ENCODE data around the gene CHDH. TPM values are rescaled to one million over a fixed set of nuclear protein-coding genes. Genes with fewer than 3 reads are reported as not detected.

Gene CHDH
- total RNA-seq, 4 donors from 2014 or later = 1.8 to 9.1 (median 4.2) TPM

GRCh38 chr3:53775018-53775417 is 71.2 kb downstream of the CHDH start:
- H3K27me3 ChIP-seq = no peaks in the 10 kb centered on the region
- DNase-seq = no peak
- H3K4me1 ChIP-seq = peaks cover 0 to 9% of the 10 kb centered on the region in 2 donors
- no peaks in the 10 kb centered on the region for H3K36me3 ChIP-seq
- H3K27ac ChIP-seq = no peak overlapping the region
- no peak for TF ChIP-seq POLR2A (IDR thresholded peaks at IDR 0.05)
- H3K9me3 ChIP-seq = no peaks in the 10 kb centered on the region
- no peak overlapping the region for H3K4me3 ChIP-seq
- intact Hi-C loops (cut with DNase I; ENCODE audit: low total_unique reads) = no loop called here

GRCh38 chr3:53774414-53774813 is 71.8 kb downstream of the CHDH start:
- no peak for TF ChIP-seq CTCF (IDR thresholded peaks at IDR 0.05)
- TF ChIP-seq POLR2A (IDR thresholded peaks at IDR 0.05) = no peak
- intact Hi-C loops (cut with DNase I; ENCODE audit: low total_unique reads) = no loop called here
- H3K27me3 ChIP-seq = no peaks in the 10 kb centered on the region

GRCh38 chr3:53773611-53774368 is 72.4 kb downstream of the CHDH start:
- TF ChIP-seq POLR2A (IDR thresholded peaks at IDR 0.05) (no peak), CTCF (IDR thresholded peaks at IDR 0.05) (no peak)
- peak overlapping the region; percentile 57 to 81 for H3K27ac ChIP-seq
- peak; percentile 48 to 67 for DNase-seq

More at GRCh38 chr3:53774414-53774813, 71.8 kb downstream of the CHDH start:
- Histone ChIP-seq H3K36me3 (no peaks in the 10 kb centered on the region), H3K27ac (peak overlapping the region; percentile 57 to 81), H3K4me1 (peaks cover 0 to 9% of the 10 kb centered on the region in 2 donors), H3K9me3 (no peaks in the 10 kb centered on the region), H3K4me3 (no peak overlapping the region)
- no peak for DNase-seq

GRCh38 chr3:53773021-53773436 is 73.2 kb downstream of the CHDH start:
- H3K27ac ChIP-seq = peak overlapping the region; percentile 39 to 81
- intact Hi-C loops (cut with DNase I; ENCODE audit: low total_unique reads) = no loop called here

More at GRCh38 chr3:53773611-53774368, 72.4 kb downstream of the CHDH start:
- Histone ChIP-seq H3K27me3 (no peaks in the 10 kb centered on the region), H3K9me3 (no peaks in the 10 kb centered on the region), H3K4me3 (no peak overlapping the region), H3K36me3 (no peaks in the 10 kb centered on the region), H3K4me1 (peaks cover 0 to 9% of the 10 kb centered on the region in 2 donors)
- intact Hi-C loops (cut with DNase I; ENCODE audit: low total_unique reads) = no loop called here

GRCh38 chr3:53772562-53772961 is 73.7 kb downstream of the CHDH start:
- Histone ChIP-seq H3K4me1 (peaks cover 0 to 9% of the 10 kb centered on the region in 2 donors), H3K27ac (peak overlapping the region; percentile 39 to 81), H3K9me3 (no peaks in the 10 kb centered on the region), H3K36me3 (no peaks in the 10 kb centered on the region), H3K27me3 (no peaks in the 10 kb centered on the region), H3K4me3 (no peak overlapping the region)
- no peak for TF ChIP-seq CTCF (IDR thresholded peaks at IDR 0.05)
- no peak for TF ChIP-seq POLR2A (IDR thresholded peaks at IDR 0.05)
- intact Hi-C loops (cut with DNase I; ENCODE audit: low total_unique reads) = no loop called here
- DNase-seq = no peak

More at GRCh38 chr3:53773021-53773436, 73.2 kb downstream of the CHDH start:
- Histone ChIP-seq H3K4me1 (peaks cover 0 to 9% of the 10 kb centered on the region in 2 donors), H3K27me3 (no peaks in the 10 kb centered on the region), H3K36me3 (no peaks in the 10 kb centered on the region), H3K4me3 (no peak overlapping the region), H3K9me3 (no peaks in the 10 kb centered on the region)
- TF ChIP-seq CTCF (IDR thresholded peaks at IDR 0.05) (no peak), POLR2A (IDR thresholded peaks at IDR 0.05) (no peak)
- no peak for DNase-seq

Measured in uterus (tissue), 4 donors.